OCI-LY1 (cell line): ENCODE data around the gene SLIT3.

Experiments
- H2AFZ ChIP-seq: fragments of 200-600 bp; sonication (generic), shearing (Covaris generic); 2 replicates; pipeline ENCODE4 v1.6.0; 2014; ENCODE audit warnings: antibody characterized with exemption, mild to moderate bottlenecking, low read length
- H3F3A ChIP-seq: fragments of 200-600 bp; sonication (generic), shearing (Covaris generic); 2 replicates; pipeline ENCODE4 v1.6.0; 2014; ENCODE audit warnings: mild to moderate bottlenecking, antibody characterized with exemption, low read length, moderate library complexity; ENCODE audit not compliant: insufficient read depth
- H3K27ac ChIP-seq: fragments of 200-600 bp; sonication (generic); 2 replicates; pipeline ENCODE4 v1.5.1; 2014; ENCODE audit warnings: low read length, mixed run types, mild to moderate bottlenecking, low read depth; ENCODE audit not compliant: poor library complexity, severe bottlenecking
- H3K27me3 ChIP-seq: fragments of 200-600 bp; sonication (generic); 2 replicates; pipeline ENCODE4 v1.6.0; 2014; ENCODE audit warnings: antibody characterized with exemption, mild to moderate bottlenecking, low read length, moderate library complexity; ENCODE audit not compliant: insufficient read depth
- H3K36me3 ChIP-seq: fragments of 200-600 bp; sonication (generic); 2 replicates; pipeline ENCODE4 v1.6.1; 2014; ENCODE audit warnings: mild to moderate bottlenecking, antibody characterized with exemption, low read length, moderate library complexity, mixed read lengths; ENCODE audit not compliant: insufficient read depth
- H3K4me1 ChIP-seq: fragments of 200-600 bp; sonication (generic); 2 replicates; pipeline ENCODE4 v1.5.1; 2014; ENCODE audit warnings: mild to moderate bottlenecking, low read length, moderate library complexity; ENCODE audit not compliant: insufficient read depth, severe bottlenecking
- H3K4me2 ChIP-seq: fragments of 200-600 bp; sonication (generic), shearing (Covaris generic); 2 replicates; pipeline ENCODE4 v1.6.1; 2014; ENCODE audit warnings: low read length
- H3K4me3 ChIP-seq: fragments of 200-600 bp; sonication (generic); 2 replicates; pipeline ENCODE4 v1.5.1; 2014; ENCODE audit warnings: low read length, low read depth, mild to moderate bottlenecking, mixed read lengths; ENCODE audit not compliant: poor library complexity, severe bottlenecking
- H3K79me2 ChIP-seq: fragments of 200-600 bp; shearing (Covaris generic); 2 replicates; pipeline ENCODE4 v1.6.1; 2016; ENCODE audit warnings: mixed run types, low read length, mixed read lengths; ENCODE audit not compliant: insufficient read depth
- H3K9ac ChIP-seq: fragments of 200-600 bp; sonication (generic), shearing (Covaris generic); 2 replicates; pipeline ENCODE4 v1.6.1; 2014; ENCODE audit warnings: mild to moderate bottlenecking, low read length, mixed read lengths
- H3K9me2 ChIP-seq: fragments of 200-600 bp; sonication (generic), shearing (Covaris generic); 2 replicates; pipeline ENCODE4 v1.6.1; 2014; ENCODE audit warnings: low read depth, mild to moderate bottlenecking, low read length, mixed read lengths
- H3K9me3 ChIP-seq: fragments of 200-600 bp; shearing (Covaris generic); 2 replicates; pipeline ENCODE4 v1.6.1; 2014; ENCODE audit warnings: low read length, mixed read lengths
- H4K20me1 ChIP-seq: fragments of 200-600 bp; sonication (generic), shearing (Covaris generic); 2 replicates; pipeline ENCODE4 v1.6.0; 2016; ENCODE audit warnings: mild to moderate bottlenecking, low read length; ENCODE audit not compliant: insufficient read depth
- EZH2 ChIP-seq: fragments of 200-600 bp; sonication (generic), shearing (Covaris generic); IDR thresholded peaks from 2 replicates; pipeline ENCODE4 v1.8.0; 2017; ENCODE audit warnings: borderline replicate concordance, mixed run types, mild to moderate bottlenecking, antibody characterized with exemption, low read length, moderate library complexity, mixed read lengths
- TF ChIP-seq, protein P1 (sequence below): fragments of 200-600 bp; sonication (generic), shearing (Covaris generic); IDR thresholded peaks from 2 replicates; pipeline ENCODE4 v1.5.1; 2017; ENCODE audit warnings: mild to moderate bottlenecking, antibody characterized with exemption, low read length, moderate library complexity, mixed read lengths

SLIT3 gene

GRCh38 chr5:168655316-168655715 is 645.6 kb downstream of the SLIT3 start:
- H3K9me3 ChIP-seq: no peaks in the 10 kb centered on the region
- H3K9me2 ChIP-seq: no peaks in the 10 kb centered on the region
- H3K4me2 ChIP-seq: no peak overlapping the region
- no peaks in the 10 kb centered on the region for H3K4me1 ChIP-seq
- no peaks in the 10 kb centered on the region for H3K79me2 ChIP-seq
- no peak overlapping the region for H3K27ac ChIP-seq
- no peak overlapping the region for H2AFZ ChIP-seq
- H3K4me3 ChIP-seq: no peak overlapping the region
- 0 out of 2 replicates have a peak, but pooled peaks cover 4% of the 10 kb centered on the region for H3K27me3 ChIP-seq
- H3F3A ChIP-seq: no peaks in the 10 kb centered on the region
- TF ChIP-seq, protein P1, sequence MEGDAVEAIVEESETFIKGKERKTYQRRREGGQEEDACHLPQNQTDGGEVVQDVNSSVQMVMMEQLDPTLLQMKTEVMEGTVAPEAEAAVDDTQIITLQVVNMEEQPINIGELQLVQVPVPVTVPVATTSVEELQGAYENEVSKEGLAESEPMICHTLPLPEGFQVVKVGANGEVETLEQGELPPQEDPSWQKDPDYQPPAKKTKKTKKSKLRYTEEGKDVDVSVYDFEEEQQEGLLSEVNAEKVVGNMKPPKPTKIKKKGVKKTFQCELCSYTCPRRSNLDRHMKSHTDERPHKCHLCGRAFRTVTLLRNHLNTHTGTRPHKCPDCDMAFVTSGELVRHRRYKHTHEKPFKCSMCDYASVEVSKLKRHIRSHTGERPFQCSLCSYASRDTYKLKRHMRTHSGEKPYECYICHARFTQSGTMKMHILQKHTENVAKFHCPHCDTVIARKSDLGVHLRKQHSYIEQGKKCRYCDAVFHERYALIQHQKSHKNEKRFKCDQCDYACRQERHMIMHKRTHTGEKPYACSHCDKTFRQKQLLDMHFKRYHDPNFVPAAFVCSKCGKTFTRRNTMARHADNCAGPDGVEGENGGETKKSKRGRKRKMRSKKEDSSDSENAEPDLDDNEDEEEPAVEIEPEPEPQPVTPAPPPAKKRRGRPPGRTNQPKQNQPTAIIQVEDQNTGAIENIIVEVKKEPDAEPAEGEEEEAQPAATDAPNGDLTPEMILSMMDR: no peak
- TF ChIP-seq EZH2: no peak
- no peak overlapping the region for H3K9ac ChIP-seq
- no peaks in the 10 kb centered on the region for H3K36me3 ChIP-seq
- no peaks in the 10 kb centered on the region for H4K20me1 ChIP-seq

- H3K9me3 ChIP-seq: no peaks in the 10 kb centered on the region
- H4K20me1 ChIP-seq: no peaks in the 10 kb centered on the region
- TF ChIP-seq, protein P1: no peak
- TF ChIP-seq EZH2: no peak
- no peak overlapping the region for H3K4me2 ChIP-seq
- no peaks in the 10 kb centered on the region for H3K36me3 ChIP-seq
- no peaks in the 10 kb centered on the region for H3K4me1 ChIP-seq
- no peak overlapping the region for H3K4me3 ChIP-seq
- no peak overlapping the region for H2AFZ ChIP-seq
- H3F3A ChIP-seq: no peaks in the 10 kb centered on the region
- H3K79me2 ChIP-seq: no peaks in the 10 kb centered on the region
- H3K27me3 ChIP-seq: peaks cover 4% of the 10 kb centered on the region; the same call in 1 of the 2 replicates
- no peak overlapping the region for H3K9ac ChIP-seq
- no peak overlapping the region for H3K27ac ChIP-seq
- H3K9me2 ChIP-seq: no peaks in the 10 kb centered on the region
Observed at GRCh38 chr5:168654211-168654721, 646.7 kb downstream of the SLIT3 start.

DNA sequence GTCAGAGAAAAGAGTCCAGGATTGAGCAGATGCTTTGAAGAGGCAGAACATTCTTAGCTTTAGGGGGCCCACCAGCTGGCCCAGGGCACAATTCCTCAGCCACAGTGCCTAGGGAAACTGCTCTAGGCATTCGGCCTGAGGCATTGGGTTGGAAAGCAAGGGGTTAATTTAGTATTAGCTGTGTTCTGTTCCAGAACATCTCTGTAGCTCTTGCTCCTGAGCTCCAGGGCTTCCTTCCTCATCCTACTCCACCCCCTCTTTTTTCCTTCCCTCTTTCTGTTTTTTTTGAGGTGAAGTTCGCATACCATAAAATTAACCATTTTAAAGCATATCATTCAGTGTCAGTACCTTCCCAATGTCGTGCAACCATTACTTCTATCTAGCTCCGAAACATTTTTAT is 647.3 kb downstream of the SLIT3 start:
- TF ChIP-seq EZH2: no peak
- TF ChIP-seq, protein P1: no peak
- Histone ChIP-seq H3K9me2 (no peaks in the 10 kb centered on the region), H3K9ac (no peak overlapping the region), H3K4me2 (no peak overlapping the region), H3K9me3 (no peaks in the 10 kb centered on the region; the same call in 1 of the 2 replicates), H3K36me3 (no peaks in the 10 kb centered on the region), H3F3A (no peaks in the 10 kb centered on the region), H2AFZ (no peak overlapping the region), H3K79me2 (no peaks in the 10 kb centered on the region), H3K27me3 (peaks cover 4% of the 10 kb centered on the region; the same call in 1 of the 2 replicates), H3K4me1 (no peaks in the 10 kb centered on the region), H3K27ac (no peak overlapping the region), H4K20me1 (no peaks in the 10 kb centered on the region), H3K4me3 (no peak overlapping the region)
